GM19468 (cell line): ENCODE data around the gene CKAP4.
"Not testable (repeated sequence)": the region's sequence is repeated elsewhere in the genome, so short reads cannot be mapped to it uniquely, and the experiment has no call there.

Source experiments
- ATAC-seq: cut with Tn5 transposase; IDR thresholded peaks from one replicate; pipeline ENCODE4 v1.9.1; 2021; ENCODE audit warnings: mild to moderate bottlenecking, moderate library complexity, moderate number of reproducible peaks; ENCODE audit not compliant: unreplicated experiment; ENCODE audit errors: extremely low read depth

CKAP4 gene, protein sequence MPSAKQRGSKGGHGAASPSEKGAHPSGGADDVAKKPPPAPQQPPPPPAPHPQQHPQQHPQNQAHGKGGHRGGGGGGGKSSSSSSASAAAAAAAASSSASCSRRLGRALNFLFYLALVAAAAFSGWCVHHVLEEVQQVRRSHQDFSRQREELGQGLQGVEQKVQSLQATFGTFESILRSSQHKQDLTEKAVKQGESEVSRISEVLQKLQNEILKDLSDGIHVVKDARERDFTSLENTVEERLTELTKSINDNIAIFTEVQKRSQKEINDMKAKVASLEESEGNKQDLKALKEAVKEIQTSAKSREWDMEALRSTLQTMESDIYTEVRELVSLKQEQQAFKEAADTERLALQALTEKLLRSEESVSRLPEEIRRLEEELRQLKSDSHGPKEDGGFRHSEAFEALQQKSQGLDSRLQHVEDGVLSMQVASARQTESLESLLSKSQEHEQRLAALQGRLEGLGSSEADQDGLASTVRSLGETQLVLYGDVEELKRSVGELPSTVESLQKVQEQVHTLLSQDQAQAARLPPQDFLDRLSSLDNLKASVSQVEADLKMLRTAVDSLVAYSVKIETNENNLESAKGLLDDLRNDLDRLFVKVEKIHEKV

DNA sequence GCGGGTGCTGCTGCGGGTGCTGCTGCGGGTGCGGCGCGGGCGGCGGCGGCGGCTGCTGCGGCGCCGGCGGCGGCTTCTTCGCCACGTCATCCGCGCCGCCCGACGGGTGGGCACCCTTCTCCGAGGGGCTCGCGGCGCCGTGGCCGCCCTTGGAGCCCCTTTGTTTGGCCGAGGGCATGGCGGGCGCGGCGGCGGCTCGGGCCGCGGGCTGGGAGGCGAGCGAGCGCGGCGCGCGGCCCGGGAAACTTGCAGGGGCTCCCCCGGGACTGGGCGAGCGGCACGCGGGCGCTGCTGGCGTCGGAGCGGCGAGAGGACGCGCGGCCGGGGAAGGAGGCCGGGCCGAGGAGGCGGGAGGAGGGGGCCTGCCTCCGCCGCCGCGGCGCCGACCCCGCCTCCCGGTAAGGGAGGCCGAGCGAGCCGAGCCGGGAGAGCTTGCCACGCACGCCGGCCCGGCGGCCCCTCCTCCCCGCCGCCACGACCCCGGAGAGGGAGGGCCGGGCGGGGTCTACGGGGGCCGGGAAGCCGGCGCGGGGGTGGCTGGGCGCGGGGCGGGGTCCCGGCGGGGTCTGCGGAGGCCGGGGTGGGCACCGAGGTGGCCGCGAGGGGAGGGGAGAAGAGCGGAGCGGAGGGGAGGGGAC, at the start of gene CKAP4:
TSS of gene CKAP4 (minus strand) at position 347 of the 638 bp plus-strand sequence. CDS start at position 178, 169 bp downstream.
- ATAC-seq: no peak

- ATAC-seq: no peak
Measured at GRCh38 chr12:106297075-106297474, 49.3 kb upstream of the CKAP4 start.

- no peak for ATAC-seq
Measured at GRCh38 chr12:106296179-106296877, 48.5 kb upstream of the CKAP4 start.

DNA sequence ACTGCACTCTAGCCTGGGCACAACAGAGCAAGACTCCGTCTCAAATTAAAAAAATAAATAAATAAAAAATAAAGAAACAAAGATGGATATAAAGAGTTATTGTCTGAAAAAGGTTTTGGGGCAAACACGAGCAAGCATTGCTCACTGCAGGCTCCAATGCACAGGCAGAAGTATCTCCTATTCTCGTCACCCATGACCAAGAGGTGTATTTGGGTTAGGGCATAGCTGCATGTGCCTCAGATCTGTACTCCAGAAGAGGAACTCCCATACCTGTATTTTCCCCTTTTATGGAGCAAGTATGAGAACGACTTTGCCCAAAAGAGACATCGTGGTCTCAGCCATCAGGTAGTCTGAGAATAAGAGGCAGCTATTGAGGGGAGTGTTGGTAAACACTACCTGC, 44.5 kb upstream of the CKAP4 start:
- ATAC-seq: no peak

- ATAC-seq: no peak
Measured at GRCh38 chr12:106291342-106291741, 43.5 kb upstream of the CKAP4 start.

- no peak for ATAC-seq
Measured at GRCh38 chr12:106290666-106291065, 42.8 kb upstream of the CKAP4 start.

GRCh38 chr12:106289196-106289681, 41.4 kb upstream of the CKAP4 start:
- no peak for ATAC-seq

DNA sequence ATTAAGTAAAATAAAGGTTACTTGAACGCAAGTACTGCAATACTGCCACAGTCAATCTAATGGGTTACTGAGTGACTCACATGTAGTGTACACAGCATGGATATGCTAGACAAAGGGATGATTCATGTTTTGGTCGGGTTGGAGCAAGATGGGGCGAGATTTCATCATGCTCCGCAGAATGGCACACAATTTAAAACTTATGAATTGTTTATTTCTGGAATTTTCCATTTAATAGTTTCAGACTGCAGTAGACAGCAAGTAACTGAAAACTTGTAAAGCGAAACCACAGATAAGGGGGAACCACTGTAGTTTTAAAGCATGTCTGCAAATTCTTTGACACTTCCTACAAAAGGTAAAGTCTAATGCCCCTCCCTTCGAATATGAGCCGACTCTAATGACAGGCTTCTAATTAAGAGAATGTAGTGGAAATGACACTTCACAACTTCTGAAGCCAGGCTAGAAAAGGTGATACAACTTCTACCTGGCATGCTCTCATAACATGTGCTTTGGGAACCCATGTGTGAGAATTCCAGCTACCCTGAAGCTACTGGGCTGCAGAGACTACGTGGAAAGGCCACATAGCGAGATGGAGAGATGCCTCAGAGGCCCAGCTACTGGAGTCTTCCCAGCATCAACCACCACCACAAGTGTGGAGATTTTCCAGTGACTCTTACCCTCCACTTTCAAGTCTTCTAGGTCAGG, 40.8 kb upstream of the CKAP4 start:
- no peak for ATAC-seq

- no peak for ATAC-seq
Measured at GRCh38 chr12:106288101-106288493, 40.3 kb upstream of the CKAP4 start.

DNA sequence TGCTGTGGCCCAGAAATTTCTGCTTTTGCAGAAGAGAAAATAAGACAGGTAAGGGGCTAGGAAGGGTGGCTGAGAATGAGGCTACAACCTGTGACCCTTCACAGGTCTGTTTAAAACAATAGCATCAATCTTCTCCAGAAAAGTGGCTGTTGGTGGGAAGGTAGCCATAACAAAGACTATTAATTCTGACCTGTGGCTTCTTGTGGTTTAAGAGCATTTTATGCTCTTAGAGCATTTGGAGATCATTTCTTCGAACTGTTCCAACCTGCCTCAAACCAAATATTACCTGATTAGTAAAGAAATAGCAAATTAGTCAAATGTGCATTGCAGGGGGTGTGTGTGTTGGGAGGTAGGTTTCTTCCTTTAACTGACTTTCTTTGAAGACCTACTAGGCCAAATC, 39.5 kb upstream of the CKAP4 start:
- no peak for ATAC-seq

DNA sequence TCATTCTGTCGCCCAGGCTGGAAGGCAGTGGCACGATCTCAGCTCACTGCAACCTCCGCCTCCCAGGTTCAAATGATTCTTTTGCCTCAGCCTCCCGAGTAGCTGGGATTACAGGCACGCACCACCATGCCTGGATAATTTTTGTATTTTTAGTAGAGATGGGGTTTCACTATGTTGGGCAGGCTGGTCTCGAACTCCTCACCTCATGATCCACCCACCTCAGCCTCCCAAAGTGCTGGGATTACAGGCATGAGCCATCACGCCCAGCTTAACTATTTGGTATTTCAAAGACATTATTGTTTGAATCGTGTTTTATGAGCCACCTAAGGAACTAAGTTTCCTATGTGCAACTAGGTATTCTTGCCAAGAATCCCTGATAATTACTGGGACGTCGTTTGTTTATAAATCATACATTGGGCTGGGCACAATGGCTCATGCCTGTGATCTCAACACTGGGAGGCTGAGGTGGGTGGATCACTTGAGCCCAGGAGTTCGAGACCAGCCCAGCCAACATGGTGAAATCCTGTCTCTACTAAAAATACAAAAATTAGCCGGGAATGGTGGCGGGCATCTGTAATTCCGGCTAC, 38.8 kb upstream of the CKAP4 start:
- ATAC-seq: not testable (repeated sequence)

DNA sequence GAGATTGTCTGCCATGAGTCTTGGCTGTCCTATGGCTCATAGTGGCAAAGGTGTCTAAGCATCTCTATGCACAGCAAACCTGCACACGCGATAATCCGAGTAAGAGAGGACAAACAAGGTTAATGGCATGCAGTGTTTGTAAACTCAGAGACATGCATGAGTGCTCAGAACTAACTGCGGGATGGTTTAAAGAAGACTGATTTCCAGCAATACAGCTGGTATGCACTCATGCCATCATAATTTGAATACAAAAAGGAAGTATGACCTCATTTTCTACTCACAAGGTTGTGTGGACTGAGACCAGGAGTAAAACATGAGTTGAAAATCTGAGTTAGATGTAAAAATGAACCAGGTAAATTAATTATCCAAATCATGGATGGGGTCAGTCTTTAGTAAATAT, 38.2 kb upstream of the CKAP4 start:
- ATAC-seq: no peak

DNA sequence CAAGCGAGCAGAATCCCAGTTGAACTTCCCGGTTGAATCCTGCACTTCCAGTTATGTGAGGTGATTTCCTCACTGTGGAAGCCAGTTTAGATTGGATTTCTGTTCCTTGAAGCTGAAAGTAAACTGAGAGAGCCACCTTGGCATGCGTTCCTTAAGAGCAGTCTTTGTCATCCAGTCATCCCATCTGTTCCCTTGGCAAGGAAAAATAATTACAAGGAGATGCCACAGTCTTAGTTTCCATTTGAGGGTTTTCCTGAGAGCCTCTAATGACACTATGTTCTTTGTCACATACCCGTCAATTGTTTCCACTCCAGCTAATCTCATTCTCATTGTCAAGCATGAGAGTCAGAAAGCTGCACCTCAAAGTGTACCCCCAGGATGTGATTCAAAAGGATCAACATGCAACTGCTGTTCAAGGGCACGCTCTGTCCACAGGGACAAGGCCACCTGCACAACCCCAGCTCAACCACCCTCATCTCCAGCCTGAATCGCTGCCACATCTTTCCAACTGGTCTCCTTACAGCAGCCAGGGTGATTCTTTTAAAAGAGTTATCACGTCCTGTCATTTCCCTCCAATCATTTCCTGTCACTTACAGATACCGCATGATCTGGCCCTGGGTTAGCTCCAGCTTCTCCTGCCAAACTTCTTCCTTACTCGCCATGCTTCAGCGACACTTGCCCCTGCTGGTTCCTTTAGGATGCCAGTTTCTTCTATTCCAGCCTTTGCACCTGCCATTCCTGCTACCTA, 36.7 kb upstream of the CKAP4 start:
- no peak for ATAC-seq

- no peak for ATAC-seq
Measured at GRCh38 chr12:106282457-106283097, 34.8 kb upstream of the CKAP4 start.

GRCh38 chr12:106281804-106282203, 34.0 kb upstream of the CKAP4 start:
- ATAC-seq: no peak

GRCh38 chr12:106281056-106281782, 33.4 kb upstream of the CKAP4 start:
- no peak for ATAC-seq

- no peak for ATAC-seq
Measured at GRCh38 chr12:106280106-106280505, 32.3 kb upstream of the CKAP4 start.
